GM12892 (cell line): Measurements from ENCODE around the gene HSPA4.

ENCODE experiments used
- POLR2A ChIP-seq: IDR thresholded peaks from 2 replicates; pipeline ENCODE4 v1.6.1; 2011; ENCODE audit warnings: low read depth, low read length, control low read depth
- POLR2AphosphoS5 ChIP-seq: IDR thresholded peaks from 2 replicates; pipeline ENCODE4 v1.6.1; 2011; ENCODE audit warnings: low read depth, low read length, control low read depth
- TAF1 ChIP-seq: IDR thresholded peaks from 2 replicates; pipeline ENCODE4 v1.6.1; 2011; ENCODE audit warnings: low read depth, mild to moderate bottlenecking, control low read depth, low read length, borderline replicate concordance

DNA sequence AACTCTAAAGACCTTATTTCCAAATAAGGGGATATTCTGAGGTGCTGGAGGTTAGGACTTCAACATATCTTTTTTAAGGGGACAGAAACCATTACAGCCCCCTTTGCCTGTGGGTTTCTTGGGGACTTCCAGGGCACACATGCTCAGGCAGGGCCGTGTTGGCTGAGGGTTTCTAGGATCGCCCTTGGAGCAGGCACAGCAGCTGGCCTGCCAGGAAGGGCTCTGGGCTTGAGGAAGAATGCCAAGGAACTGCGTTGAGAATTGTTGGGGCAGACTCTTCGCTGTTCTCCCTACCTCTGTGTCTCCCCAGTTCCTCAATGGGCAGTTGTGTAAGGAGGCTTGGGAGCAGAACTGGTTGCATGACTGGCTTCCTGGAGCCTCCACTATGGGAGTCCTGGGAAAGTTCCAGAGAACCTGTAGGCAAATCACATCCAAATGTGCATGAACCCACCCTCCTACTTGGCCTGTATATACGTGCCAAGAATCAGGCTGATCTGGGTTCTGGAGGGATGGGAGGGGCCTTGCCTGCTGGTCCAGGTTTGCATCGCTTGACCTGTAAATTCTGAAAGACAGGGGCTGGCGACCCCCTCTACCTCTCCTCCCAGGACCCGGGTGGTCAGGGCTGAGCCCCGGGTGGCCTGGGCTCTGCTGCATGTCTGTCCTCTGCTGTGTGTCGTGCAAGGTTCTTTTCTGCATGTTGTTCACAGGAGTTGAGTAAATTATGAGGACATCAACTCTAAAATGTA is 65.5 kb downstream of the HSPA4 start:
- no peak for TF ChIP-seq POLR2A
- TF ChIP-seq POLR2AphosphoS5: no peak
- TF ChIP-seq TAF1: no peak
